CD1c-positive myeloid dendritic cell (primary cell): ENCODE results near the gene KCNJ5.

Experiments used
- DNase-seq: peaks from one replicate; pipeline ENCODE4 v3.0.0-alpha.2; 2016; ENCODE audit errors: extremely low spot score

KCNJ5 gene

GRCh38 chr11:128933481-128934178, 42.5 kb downstream of the KCNJ5 start:
- no peak for DNase-seq

GRCh38 chr11:128934351-128934750, 43.2 kb downstream of the KCNJ5 start:
- no peak for DNase-seq

GRCh38 chr11:128934926-128935325, 43.8 kb downstream of the KCNJ5 start:
- DNase-seq: no peak

GRCh38 chr11:128936606-128937251, 45.6 kb downstream of the KCNJ5 start:
- DNase-seq: no peak

GRCh38 chr11:128937480-128937879, 46.3 kb downstream of the KCNJ5 start:
- DNase-seq: no peak

- DNase-seq: no peak
Measured at GRCh38 chr11:128938156-128938885, 47.2 kb downstream of the KCNJ5 start.

- DNase-seq: no peak
Measured at GRCh38 chr11:128939591-128939990, 48.4 kb downstream of the KCNJ5 start.

- DNase-seq: no peak
Measured at GRCh38 chr11:128940156-128940555, 49.0 kb downstream of the KCNJ5 start.

GRCh38 chr11:128940603-128941002, 49.4 kb downstream of the KCNJ5 start:
- DNase-seq: no peak

GRCh38 chr11:128941110-128941509, 50.0 kb downstream of the KCNJ5 start:
- peak; percentile 31 for DNase-seq

- no peak for DNase-seq
Measured at GRCh38 chr11:128941573-128942271, 50.6 kb downstream of the KCNJ5 start.

GRCh38 chr11:128942272-128942612, 51.1 kb downstream of the KCNJ5 start:
- DNase-seq: no peak

GRCh38 chr11:128942817-128943427, 51.8 kb downstream of the KCNJ5 start, which contains the start of gene TP53AIP1:
TSS of gene TP53AIP1 (minus strand) at chr11:128942871. CDS start at chr11:128937818, 5,053 bp downstream.
- no peak for DNase-seq

- DNase-seq: no peak
Measured at GRCh38 chr11:128943428-128943976, 52.3 kb downstream of the KCNJ5 start.

- DNase-seq: no peak
Measured at GRCh38 chr11:128946648-128947047, 55.5 kb downstream of the KCNJ5 start.

- no peak for DNase-seq
Measured at GRCh38 chr11:128947773-128948172, 56.6 kb downstream of the KCNJ5 start.

GRCh38 chr11:128948583-128948982, 57.4 kb downstream of the KCNJ5 start:
- DNase-seq: peak; percentile 15

- no peak for DNase-seq
Measured at GRCh38 chr11:128949791-128950454, 58.8 kb downstream of the KCNJ5 start.

- DNase-seq: no peak
Measured at GRCh38 chr11:128953151-128953550, 62.0 kb downstream of the KCNJ5 start.

- no peak for DNase-seq
Measured at GRCh38 chr11:128955636-128956035, 64.5 kb downstream of the KCNJ5 start.
